Stimulated activated naive CD4-positive, alpha-beta T cell treated with Interleukin-2 at 50 U/mL for 16 hours (primary cell): Measurements from ENCODE around the gene KCND2.
"Not testable (repeated sequence)": the region's sequence is repeated elsewhere in the genome, so short reads cannot be mapped to it uniquely, and the experiment has no call there.

Source experiments
- DNase-seq: peaks from one replicate; lab custom pipeline; 2025; lab: John Stamatoyannopoulos, UW

KCND2 gene

DNA sequence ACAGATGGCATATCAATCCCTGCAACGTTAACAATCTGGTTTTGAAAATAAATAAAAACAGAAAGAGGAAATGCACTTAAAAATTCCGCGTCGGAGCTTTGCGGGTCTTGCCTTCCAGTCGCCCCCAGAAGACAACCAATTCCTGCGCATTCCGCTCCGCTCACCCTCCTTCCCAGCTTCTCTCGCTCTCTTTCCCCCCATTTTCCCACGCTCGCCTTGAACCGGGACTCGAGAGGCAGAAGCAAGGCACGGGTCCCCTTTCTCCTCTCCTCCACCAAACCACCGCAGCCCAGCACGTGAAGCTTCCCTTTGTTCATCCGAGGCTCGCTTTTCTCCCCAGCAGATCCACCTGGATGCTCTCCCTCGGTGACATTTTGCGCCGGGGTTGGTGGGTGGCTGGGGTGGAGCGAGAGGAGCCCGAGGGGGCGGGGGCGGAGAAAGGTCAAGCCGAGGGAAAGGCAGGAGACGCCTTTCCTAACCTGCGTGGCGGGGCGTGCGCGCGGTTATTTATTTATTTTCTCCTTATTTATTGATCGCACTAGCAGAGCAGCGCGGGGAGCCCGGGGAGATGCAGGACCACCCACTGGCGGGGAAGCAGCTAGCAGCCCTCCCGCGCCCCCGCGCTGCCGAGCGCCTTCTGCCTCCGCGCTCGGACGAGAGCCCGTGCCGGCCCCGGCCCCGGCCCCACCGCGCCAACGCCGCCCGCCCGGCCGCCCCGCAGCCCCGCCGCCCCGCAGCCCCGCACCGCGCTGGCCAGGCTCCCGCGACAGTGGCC lies at the start of gene KCND2:
TSS of gene KCND2 (plus strand) at position 475 of the 775 bp plus-strand sequence.
- DNase-seq: no peak

DNA sequence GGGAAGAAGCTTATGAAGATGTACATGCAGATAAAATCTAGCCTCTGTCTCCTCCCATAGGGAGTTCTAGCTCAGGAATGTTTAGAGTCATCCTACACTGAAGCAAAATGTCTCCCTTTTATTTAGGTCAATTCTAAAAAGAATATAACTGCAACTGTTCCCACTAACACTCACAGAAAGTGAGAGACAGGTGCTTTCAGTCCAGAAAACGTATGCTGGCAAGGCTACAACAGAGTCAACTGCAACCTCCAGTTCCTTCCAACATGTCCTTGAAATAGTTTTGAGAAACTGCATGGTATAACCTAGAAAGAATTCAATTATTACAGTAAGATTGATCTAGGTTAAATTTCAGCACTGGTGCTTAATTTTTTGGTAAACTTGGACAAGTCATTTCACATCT lies 46.8 kb upstream of the KCND2 start:
- DNase-seq: no peak

DNA sequence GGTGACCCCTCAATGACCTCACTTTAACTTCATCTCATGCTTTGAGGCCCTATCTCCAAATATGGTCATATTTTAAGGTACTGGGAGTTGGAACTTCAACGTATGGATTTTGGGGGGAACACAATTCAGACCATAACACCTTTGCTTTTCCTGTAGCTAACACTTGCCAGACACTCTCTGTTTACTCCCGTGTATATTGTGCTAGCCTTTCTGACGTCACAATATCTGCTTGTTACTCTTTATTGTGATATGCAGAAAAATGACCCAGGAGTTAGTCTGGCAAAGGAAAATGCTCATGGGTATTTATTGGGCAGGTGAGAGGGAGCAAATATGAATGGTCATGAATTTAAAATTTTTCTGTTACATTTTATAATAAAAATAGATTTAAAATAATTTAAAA lies 45.7 kb upstream of the KCND2 start:
- DNase-seq: no peak

GRCh38 chr7:120229084-120229483 lies 43.9 kb upstream of the KCND2 start:
- no peak for DNase-seq

GRCh38 chr7:120233338-120233737 lies 39.6 kb upstream of the KCND2 start:
- no peak for DNase-seq

DNA sequence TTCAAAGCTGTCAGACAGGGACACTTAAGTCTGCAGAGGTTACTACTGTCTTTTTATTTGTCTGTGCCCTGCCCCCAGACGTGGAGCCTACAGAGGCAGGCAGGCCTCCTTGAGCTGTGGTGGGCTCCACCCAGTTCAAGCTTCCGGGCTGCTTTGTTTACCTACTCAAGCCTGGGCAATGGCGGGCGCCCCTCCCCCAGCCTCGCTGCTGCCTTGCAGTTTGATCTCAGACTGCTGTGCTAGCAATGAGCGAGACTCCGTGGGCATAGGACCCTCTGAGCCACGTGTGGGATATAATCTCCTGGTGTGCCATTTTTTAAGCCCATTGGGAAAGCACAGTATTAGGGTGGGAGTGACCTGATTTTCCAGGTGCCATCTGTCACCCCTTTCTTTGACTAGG lies 32.6 kb upstream of the KCND2 start:
- not testable (repeated sequence) for DNase-seq

GRCh38 chr7:120241973-120242372 lies 31.0 kb upstream of the KCND2 start:
- DNase-seq: no peak

GRCh38 chr7:120254845-120255244 lies 18.1 kb upstream of the KCND2 start:
- DNase-seq: no peak

- DNase-seq: no peak
Measured at GRCh38 chr7:120256344-120257070, 16.5 kb upstream of the KCND2 start.

DNA sequence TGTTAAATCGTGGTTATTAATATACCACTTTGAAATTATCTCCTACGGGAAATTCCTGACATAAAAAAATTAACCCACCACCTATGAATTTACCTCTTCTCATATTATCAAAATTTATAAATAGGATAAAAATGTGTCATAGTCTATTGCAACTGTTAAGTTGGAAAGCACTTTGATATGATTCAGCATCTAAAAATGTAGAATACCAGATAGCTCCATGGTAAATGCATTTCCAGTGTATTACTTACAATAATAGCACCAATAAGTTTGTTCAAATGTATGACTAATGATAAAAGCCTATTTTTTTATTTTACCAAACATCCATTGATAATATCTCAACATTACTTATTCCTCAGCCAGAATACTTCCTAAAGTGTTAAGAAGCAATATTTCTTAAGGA lies 13.6 kb upstream of the KCND2 start:
- no peak for DNase-seq

DNA sequence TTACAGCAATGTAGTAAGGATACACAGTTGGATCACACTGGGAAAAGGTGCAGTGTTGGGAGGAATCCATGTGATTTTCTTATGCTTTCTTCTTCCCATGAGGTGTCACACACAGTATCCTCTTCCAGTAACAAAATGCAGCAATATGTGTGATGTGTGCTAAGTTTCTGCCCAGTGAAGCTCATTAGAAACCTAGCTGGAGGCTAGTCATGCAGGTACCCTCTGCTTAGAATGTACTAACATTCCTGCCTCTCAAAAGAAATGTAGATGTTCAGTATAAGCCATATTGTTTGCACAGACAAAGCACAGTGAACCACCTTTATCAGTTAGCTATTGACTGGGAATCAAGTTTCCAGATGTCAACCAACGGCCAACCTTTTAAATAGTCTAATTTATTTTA lies 12.9 kb upstream of the KCND2 start:
- no peak for DNase-seq

GRCh38 chr7:120272261-120272660 lies 714 bp upstream of the KCND2 start:
- no peak for DNase-seq

GRCh38 chr7:120273476-120273975 lies 551 bp downstream of the KCND2 start:
- DNase-seq: no peak

DNA sequence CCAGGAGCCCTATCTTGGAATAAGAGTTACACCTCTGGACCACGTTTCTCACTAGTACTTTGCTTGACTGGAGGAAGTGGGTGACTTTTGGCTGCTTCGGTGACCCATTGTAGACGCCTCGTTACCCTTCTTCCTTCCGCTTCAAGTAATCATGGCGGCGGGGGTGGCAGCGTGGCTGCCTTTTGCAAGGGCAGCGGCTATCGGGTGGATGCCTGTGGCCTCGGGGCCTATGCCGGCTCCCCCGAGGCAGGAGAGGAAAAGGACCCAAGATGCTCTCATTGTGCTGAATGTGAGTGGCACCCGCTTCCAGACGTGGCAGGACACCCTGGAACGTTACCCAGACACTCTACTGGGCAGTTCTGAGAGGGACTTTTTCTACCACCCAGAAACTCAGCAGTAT lies 1.5 kb downstream of the KCND2 start:
- no peak for DNase-seq

DNA sequence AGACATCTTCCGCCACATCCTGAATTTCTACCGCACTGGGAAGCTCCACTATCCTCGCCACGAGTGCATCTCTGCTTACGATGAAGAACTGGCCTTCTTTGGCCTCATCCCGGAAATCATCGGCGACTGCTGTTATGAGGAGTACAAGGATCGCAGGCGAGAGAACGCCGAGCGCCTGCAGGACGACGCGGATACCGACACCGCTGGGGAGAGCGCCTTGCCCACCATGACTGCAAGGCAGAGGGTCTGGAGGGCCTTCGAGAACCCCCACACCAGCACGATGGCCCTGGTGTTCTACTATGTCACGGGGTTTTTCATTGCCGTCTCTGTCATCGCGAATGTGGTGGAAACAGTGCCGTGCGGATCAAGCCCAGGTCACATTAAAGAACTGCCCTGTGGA lies 1.9 kb downstream of the KCND2 start:
- DNase-seq: no peak

GRCh38 chr7:120276720-120277119 lies 3.7 kb downstream of the KCND2 start:
- DNase-seq: no peak

DNA sequence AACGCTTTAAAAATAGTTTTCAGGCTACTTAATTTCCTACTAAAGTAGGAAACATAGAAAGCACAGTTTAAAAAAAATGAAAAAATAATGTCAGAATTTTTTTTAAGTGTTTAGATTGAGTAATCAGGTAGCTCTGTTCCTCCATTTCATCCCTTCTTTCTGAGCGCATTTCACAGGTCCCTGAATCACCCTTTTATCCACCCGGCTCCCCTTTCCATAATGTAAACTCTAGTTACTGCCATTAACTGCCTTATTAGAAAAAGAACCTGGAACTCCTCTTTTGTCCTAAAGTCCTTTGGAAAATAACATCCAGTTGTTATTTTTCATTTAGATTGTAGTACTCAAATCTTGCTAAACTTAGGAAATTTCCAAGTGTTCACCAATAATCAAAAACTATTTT lies 5.8 kb downstream of the KCND2 start:
- no peak for DNase-seq

GRCh38 chr7:120280743-120281142 lies 7.8 kb downstream of the KCND2 start:
- no peak for DNase-seq

DNA sequence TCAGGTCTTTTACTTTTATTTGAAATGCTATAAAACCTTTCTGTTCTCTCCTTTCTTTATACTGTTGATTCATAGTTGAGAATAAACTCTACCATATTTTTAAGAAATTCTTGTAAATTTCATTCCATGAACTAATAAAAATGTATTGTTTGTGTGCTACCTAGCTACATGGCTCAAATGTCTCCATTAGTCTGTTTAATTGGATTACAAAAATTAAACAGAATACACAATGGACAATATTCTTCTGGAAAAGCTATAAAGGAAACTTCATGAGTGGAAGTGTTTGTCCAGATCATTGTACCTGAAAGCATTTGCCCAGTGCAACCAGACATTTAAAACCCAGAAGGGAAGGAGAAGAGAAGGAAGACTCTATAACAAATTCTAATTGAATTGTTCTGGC lies 20.1 kb downstream of the KCND2 start:
- no peak for DNase-seq

DNA sequence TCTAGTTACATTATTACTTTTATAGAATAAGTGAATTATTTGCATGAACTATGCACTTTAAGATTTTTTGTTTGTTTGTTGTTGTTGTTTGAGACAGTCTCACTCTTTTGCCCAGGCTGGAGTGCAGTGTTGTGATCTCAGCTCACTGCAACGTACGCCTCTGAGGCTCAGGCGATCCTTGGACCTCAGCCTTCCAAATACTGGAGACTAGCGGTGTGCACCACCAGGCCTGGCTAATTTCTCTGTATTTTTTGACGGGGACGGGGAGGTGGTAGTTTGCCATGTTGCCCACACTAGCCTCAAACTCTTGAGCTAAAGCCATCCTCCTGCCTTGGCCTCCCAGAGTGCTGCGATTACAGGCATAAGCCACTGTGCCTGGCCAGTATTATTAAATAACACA lies 29.2 kb downstream of the KCND2 start:
- no peak for DNase-seq

GRCh38 chr7:120303105-120303504 lies 30.1 kb downstream of the KCND2 start:
- no peak for DNase-seq

GRCh38 chr7:120304674-120305073 lies 31.7 kb downstream of the KCND2 start:
- DNase-seq: no peak

DNA sequence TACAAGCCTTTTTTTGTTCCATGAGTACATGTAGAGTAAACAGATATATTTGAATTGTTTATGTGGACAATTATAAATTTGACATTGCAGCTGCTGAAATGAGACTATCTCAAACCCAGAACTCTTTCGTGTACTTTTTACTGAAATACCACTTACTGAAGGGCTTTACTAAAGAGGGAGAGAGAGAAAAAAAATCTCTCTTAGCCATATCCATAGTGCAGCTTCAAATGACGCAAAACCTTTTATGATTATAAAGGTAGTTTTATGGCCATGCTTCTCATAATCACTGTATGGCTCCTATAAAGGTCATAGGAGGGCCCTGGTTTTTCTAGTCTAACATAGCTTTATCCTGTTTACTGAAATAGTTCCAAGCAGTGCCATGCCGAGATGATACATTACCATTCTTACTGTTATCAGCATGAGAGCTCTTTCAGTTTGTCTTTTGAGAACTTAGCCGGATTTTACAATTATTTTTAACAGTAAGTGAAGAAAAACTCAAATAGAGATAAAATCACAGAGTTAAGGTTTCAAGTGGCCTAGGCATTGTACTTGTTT lies 35.1 kb downstream of the KCND2 start:
- no peak for DNase-seq
